ENCODE measurements around the gene MORN1.

- TF ChIP-seq REST (IDR thresholded peaks at IDR 0.05; ENCODE audit: borderline replicate concordance), result no peak
- TF ChIP-seq TAF1 (IDR thresholded peaks at IDR 0.05; ENCODE audit: low read depth), result no peak
Measured at GRCh38 chr1:2303016-2303775, 88.2 kb downstream of the MORN1 start.

Measured in neural cell (in vitro differentiated cells).